Uterus (tissue), 4 donors: ENCODE data around the gene PPP2R2D. TPM values are rescaled to one million over a fixed set of nuclear protein-coding genes. Genes with fewer than 3 reads are reported as not detected.

Experiments
- DNase-seq, 2 donors: peaks; one replicate each; pipeline ENCODE4 v3.0.0-alpha.2; 2019 to 2020
- H3K27ac ChIP-seq, 2 donors: fragments of 200-600 bp; sonication (generic); 1 replicate in 1 of 2; 2 replicates in 1 of 2; pipeline ENCODE4 v1.5.1; 2016 to 2018
- H3K27me3 ChIP-seq, 2 donors: fragments of 200-600 bp; sonication (generic); one replicate each; pipeline ENCODE4 v1.5.1; 2018 to 2019; ENCODE audit warnings: control low read depth in 1 of 2
- H3K36me3 ChIP-seq, 2 donors: fragments of 200-600 bp; sonication (generic); one replicate each; pipeline ENCODE4 v1.5.1; 2019; ENCODE audit warnings: control low read depth in 1 of 2
- H3K4me1 ChIP-seq, 2 donors: fragments of 200-600 bp; sonication (generic); one replicate each; pipeline ENCODE4 v1.5.1; 2018 to 2019; ENCODE audit warnings: control low read depth in 1 of 2
- H3K4me3 ChIP-seq, 2 donors: fragments of 200-600 bp; sonication (generic); 1 replicate in 1 of 2; 2 replicates in 1 of 2; pipeline ENCODE4 v1.5.1; 2018 to 2019; ENCODE audit warnings: mild to moderate bottlenecking in 1 of 2
- H3K9me3 ChIP-seq, 2 donors: fragments of 200-600 bp; sonication (generic); one replicate each; pipeline ENCODE4 v1.5.1; 2019; ENCODE audit warnings: control low read depth in 1 of 2
- POLR2A ChIP-seq, 2 donors: fragments of 450-650 bp; IDR thresholded peaks; one replicate each; pipeline ENCODE4 v1.6.1; 2016; ENCODE audit warnings: antibody characterized with exemption in 2 of 2, mild to moderate bottlenecking in 1 of 2, moderate library complexity in 1 of 2
- intact Hi-C: fragments of 100-400 bp; cut with DNase I; formaldehyde crosslinking; loops from one replicate; pipeline ENCODE4 v1.15.1; 2023; ENCODE audit warnings: low total_unique reads
- total RNA-seq, 4 donors: library from RNA; depleted of rRNA in 3 of 4; stranded (reverse); fragments of >200 nt in 3 of 4; gene quantifications; one replicate each; pipeline versions ENCODE4 v1.1.0 to v1.2.4, GENCODE V29; 2014 to 2023
- TF ChIP-seq, protein P1 (sequence below), 4 experiments: fragments of 200-600 bp in 2 of 4; fragments of 450-650 bp in 2 of 4; sonication (generic) in 2 of 4; IDR thresholded peaks; one replicate each; pipeline ENCODE4 v1.5.1; 2016 to 2019; ENCODE audit warnings: antibody characterized with exemption in 4 of 4, mild to moderate bottlenecking in 2 of 4, moderate library complexity in 1 of 4
- donor health status: DM: yes; HTN: yes; CAD: no.

The PPP2R2D gene
- total RNA-seq, 4 donors from 2014 or later = 21.2 to 43.2 (median 36.3) TPM

DNA sequence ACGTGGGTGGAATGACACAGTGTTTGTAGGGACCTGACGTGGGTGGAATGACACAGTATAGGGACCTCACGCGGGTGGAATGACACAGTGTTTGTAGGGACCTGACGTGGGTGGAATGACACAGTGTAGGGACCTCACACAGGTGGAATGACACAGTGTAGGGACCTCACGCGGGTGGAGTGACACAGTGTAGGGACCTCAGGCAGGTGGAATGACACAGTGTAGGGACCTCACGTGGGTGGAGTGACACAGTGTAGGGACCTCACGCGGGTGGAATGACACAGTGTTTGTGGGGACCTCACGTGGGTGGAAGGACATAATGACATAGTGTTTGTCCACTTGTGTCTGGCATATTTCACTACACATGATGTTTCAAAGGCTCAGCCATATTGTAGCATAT is 19.3 kb downstream of the PPP2R2D start:
- H3K4me3 ChIP-seq = no peak overlapping the region
- intact Hi-C loops = no loop called here
- H3K36me3 ChIP-seq = no peaks in the 10 kb centered on the region
- TF ChIP-seq, protein P1, sequence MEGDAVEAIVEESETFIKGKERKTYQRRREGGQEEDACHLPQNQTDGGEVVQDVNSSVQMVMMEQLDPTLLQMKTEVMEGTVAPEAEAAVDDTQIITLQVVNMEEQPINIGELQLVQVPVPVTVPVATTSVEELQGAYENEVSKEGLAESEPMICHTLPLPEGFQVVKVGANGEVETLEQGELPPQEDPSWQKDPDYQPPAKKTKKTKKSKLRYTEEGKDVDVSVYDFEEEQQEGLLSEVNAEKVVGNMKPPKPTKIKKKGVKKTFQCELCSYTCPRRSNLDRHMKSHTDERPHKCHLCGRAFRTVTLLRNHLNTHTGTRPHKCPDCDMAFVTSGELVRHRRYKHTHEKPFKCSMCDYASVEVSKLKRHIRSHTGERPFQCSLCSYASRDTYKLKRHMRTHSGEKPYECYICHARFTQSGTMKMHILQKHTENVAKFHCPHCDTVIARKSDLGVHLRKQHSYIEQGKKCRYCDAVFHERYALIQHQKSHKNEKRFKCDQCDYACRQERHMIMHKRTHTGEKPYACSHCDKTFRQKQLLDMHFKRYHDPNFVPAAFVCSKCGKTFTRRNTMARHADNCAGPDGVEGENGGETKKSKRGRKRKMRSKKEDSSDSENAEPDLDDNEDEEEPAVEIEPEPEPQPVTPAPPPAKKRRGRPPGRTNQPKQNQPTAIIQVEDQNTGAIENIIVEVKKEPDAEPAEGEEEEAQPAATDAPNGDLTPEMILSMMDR (IDR thresholded peaks at IDR 0.05) = no peak
- no peak for TF ChIP-seq POLR2A (IDR thresholded peaks at IDR 0.05)
- no peaks in the 10 kb centered on the region for H3K27me3 ChIP-seq
- H3K9me3 ChIP-seq = no peaks in the 10 kb centered on the region
- H3K27ac ChIP-seq = no peak overlapping the region
- no peaks in the 10 kb centered on the region for H3K4me1 ChIP-seq
- DNase-seq = no peak

DNA sequence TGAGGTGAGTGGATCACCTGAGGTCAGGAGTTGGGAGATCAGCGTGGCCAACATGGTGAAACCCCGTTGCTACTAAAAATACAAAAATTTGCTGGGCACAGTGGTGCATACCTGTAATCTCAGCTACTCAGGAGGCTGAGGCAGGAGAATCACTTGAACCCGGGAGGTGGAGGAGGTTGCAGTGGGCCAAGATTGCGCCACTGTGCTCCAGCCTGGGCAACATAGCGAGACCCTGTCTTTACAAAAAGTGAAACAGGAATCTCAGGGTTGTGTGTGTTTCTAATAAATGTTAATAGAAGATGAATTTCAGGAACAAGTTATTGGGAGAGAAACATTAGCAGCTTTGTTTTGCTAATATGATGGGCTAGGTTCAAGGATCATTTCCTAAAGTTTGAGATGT is 19.9 kb downstream of the PPP2R2D start:
- H3K4me1 ChIP-seq = no peaks in the 10 kb centered on the region
- H3K36me3 ChIP-seq = no peaks in the 10 kb centered on the region
- H3K4me3 ChIP-seq = no peak overlapping the region
- TF ChIP-seq POLR2A (IDR thresholded peaks at IDR 0.05) = no peak
- TF ChIP-seq, protein P1 (IDR thresholded peaks at IDR 0.05) = no peak
- intact Hi-C loops = no loop called here
- H3K9me3 ChIP-seq = no peaks in the 10 kb centered on the region
- DNase-seq = no peak
- no peak overlapping the region for H3K27ac ChIP-seq
- no peaks in the 10 kb centered on the region for H3K27me3 ChIP-seq

DNA sequence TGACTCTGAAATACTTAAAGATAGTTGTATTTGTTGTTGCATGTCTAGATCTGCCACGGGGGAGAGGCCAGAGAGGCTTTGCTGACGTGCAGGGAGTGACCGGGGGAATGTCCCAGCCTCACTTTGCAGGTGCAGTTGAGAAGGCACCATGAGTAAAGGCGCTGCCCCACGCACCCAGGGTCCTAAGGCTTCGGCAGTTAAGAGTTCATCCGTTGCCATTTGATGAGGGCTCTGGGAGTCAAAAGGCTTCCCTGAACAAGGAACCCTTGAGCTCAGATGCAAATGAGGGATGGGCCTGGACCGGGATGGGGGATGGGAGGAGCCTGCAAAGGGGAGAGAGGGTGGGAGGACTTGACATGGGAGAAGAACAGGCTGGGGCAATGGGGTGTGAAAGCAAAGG is 20.4 kb downstream of the PPP2R2D start:
- Histone ChIP-seq H3K36me3 (no peaks in the 10 kb centered on the region), H3K9me3 (no peaks in the 10 kb centered on the region), H3K4me1 (no peaks in the 10 kb centered on the region), H3K4me3 (no peak overlapping the region), H3K27me3 (no peaks in the 10 kb centered on the region), H3K27ac (no peak overlapping the region)
- TF ChIP-seq POLR2A (IDR thresholded peaks at IDR 0.05) = no peak
- TF ChIP-seq, protein P1 (IDR thresholded peaks at IDR 0.05) = no peak
- DNase-seq = no peak
- intact Hi-C loops = no loop called here

DNA sequence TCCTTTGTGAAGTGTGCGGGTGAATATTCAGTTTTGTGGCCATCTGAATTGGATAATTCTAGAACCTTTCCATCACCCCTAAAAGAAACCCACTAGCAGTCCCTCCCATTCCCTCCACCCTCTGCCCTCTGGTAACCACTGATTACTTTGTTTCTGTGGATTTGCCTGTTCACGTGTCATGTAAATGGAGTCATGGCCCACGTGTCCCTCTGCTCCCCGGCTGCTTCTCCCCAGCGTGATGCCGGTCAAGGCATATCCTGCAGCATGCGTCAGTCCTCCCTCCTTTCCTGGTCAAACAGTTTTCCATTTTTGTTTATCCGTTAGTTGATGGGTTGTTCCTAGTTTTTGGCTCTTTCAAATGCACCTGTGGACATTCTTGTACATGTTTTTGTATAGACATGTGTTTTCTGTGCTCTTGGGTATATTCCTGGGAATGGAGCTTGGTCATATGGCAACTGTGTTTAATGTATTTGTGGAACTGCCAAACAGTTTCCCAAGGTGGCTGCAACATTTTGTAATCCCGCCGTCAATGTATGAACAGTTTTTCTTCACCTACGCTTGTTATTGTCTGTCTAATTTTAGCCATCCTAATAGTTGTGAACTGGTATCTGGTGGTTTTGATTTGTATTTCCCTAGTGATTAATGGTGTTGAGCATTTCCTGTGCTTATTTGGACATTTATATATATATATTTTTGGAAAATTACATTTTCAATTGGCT is 22.4 kb downstream of the PPP2R2D start:
- no peak for TF ChIP-seq POLR2A (IDR thresholded peaks at IDR 0.05)
- TF ChIP-seq, protein P1 (IDR thresholded peaks at IDR 0.05) = no peak

GRCh38 chr10:131925011-131925649 is 24.3 kb downstream of the PPP2R2D start:
- no peaks in the 10 kb centered on the region for H3K4me1 ChIP-seq
- intact Hi-C loops = no loop called here
- DNase-seq = no peak

More for the DNA sequence above, 22.4 kb downstream of the PPP2R2D start:
- Histone ChIP-seq H3K36me3 (no peaks in the 10 kb centered on the region), H3K27ac (no peak overlapping the region), H3K4me3 (no peak overlapping the region), H3K27me3 (no peaks in the 10 kb centered on the region), H3K4me1 (no peaks in the 10 kb centered on the region), H3K9me3 (no peaks in the 10 kb centered on the region)
- intact Hi-C loops = no loop called here
- DNase-seq = no peak

More at GRCh38 chr10:131925011-131925649, 24.3 kb downstream of the PPP2R2D start:
- Histone ChIP-seq H3K9me3 (no peaks in the 10 kb centered on the region), H3K27me3 (no peaks in the 10 kb centered on the region), H3K4me3 (no peak overlapping the region), H3K36me3 (no peaks in the 10 kb centered on the region), H3K27ac (no peak overlapping the region)
- no peak for TF ChIP-seq POLR2A (IDR thresholded peaks at IDR 0.05)
- TF ChIP-seq, protein P1 (IDR thresholded peaks at IDR 0.05) = no peak
